ENCODE data around the gene FOXS1.

DNA sequence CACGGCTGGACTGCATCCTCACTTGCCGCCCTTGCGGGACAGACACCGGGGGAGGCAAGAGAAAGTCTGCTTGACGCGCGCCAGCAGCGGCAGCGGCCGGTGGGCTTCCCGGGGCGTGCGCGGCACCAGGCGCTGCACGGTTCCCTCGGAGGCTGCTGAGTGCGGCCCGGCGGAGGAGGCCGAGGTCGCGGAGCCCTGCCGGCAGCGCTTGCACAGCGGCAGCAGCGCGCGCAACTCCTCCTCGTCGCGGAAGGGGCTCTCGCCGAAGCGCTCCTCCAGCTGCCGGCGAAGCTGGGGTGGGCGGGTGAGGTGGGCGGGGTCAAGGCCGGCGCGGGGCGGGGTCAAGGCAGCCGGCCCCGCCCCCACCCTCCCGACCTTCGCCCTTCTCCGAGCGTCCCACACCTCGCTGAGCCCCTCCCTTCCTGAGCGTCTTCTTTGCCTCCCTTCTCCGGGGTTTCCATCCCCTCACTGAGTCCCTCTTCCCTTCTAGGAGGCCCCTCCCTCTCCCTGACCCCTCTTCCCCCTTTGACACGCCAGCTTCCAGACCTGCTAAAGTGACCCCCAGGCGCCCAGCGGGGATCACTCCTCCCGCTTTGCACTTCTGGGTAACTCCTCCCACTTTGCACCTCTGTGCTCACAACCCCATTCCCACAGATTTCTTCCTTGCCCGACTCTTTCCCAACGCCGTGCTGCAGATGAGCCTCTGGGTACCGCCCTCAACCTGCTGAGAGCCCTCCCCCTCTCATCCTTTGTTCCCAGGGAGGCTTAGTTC lies 16.2 kb upstream of the FOXS1 start:
- TF ChIP-seq, protein P1, sequence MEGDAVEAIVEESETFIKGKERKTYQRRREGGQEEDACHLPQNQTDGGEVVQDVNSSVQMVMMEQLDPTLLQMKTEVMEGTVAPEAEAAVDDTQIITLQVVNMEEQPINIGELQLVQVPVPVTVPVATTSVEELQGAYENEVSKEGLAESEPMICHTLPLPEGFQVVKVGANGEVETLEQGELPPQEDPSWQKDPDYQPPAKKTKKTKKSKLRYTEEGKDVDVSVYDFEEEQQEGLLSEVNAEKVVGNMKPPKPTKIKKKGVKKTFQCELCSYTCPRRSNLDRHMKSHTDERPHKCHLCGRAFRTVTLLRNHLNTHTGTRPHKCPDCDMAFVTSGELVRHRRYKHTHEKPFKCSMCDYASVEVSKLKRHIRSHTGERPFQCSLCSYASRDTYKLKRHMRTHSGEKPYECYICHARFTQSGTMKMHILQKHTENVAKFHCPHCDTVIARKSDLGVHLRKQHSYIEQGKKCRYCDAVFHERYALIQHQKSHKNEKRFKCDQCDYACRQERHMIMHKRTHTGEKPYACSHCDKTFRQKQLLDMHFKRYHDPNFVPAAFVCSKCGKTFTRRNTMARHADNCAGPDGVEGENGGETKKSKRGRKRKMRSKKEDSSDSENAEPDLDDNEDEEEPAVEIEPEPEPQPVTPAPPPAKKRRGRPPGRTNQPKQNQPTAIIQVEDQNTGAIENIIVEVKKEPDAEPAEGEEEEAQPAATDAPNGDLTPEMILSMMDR (IDR thresholded peaks at IDR 0.05) = no peak
- peak; percentile 62; the same call in 1 of the 2 replicates for TF ChIP-seq SIN3A (IDR thresholded peaks at IDR 0.05; ENCODE audit: borderline replicate concordance, insufficient read depth, low read depth, low read length)
- TF ChIP-seq, protein P2, sequence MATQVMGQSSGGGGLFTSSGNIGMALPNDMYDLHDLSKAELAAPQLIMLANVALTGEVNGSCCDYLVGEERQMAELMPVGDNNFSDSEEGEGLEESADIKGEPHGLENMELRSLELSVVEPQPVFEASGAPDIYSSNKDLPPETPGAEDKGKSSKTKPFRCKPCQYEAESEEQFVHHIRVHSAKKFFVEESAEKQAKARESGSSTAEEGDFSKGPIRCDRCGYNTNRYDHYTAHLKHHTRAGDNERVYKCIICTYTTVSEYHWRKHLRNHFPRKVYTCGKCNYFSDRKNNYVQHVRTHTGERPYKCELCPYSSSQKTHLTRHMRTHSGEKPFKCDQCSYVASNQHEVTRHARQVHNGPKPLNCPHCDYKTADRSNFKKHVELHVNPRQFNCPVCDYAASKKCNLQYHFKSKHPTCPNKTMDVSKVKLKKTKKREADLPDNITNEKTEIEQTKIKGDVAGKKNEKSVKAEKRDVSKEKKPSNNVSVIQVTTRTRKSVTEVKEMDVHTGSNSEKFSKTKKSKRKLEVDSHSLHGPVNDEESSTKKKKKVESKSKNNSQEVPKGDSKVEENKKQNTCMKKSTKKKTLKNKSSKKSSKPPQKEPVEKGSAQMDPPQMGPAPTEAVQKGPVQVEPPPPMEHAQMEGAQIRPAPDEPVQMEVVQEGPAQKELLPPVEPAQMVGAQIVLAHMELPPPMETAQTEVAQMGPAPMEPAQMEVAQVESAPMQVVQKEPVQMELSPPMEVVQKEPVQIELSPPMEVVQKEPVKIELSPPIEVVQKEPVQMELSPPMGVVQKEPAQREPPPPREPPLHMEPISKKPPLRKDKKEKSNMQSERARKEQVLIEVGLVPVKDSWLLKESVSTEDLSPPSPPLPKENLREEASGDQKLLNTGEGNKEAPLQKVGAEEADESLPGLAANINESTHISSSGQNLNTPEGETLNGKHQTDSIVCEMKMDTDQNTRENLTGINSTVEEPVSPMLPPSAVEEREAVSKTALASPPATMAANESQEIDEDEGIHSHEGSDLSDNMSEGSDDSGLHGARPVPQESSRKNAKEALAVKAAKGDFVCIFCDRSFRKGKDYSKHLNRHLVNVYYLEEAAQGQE (IDR thresholded peaks at IDR 0.05; ENCODE audit: insufficient read depth in 1 of 2, low read depth in 2 of 2, low read length in 1 of 2) = no peak

Data from Panc1 (cell line).